ENCODE results near the gene PCCA.
"Not testable (repeated sequence)": the region's sequence is repeated elsewhere in the genome, so short reads cannot be mapped to it uniquely, and the experiment has no call there.

PCCA gene

GRCh38 chr13:100254002-100254401 is 165.1 kb downstream of the PCCA start:
- no peak for DNase-seq

DNA sequence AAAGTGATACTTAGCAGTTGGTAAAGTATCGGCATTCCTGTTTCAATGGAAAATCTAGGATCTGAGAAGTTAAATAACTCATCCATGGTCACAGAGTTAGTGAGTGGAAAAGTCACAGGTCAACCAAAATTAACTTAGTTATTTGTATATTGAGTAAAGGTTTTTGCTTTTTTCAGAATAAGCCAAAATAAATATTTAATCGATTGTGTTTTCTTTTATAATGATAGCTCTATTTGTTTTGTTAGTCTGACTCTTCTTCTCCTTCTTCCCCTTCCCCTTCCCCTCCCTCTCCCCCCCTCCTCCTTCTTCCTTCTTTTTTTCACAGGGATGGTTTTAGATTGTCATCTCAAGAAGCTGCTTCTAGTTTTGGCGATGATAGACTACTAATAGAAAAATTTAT is 173.5 kb downstream of the PCCA start:
- no peak for DNase-seq

- DNase-seq = no peak
Observed at GRCh38 chr13:100266026-100266425, 177.1 kb downstream of the PCCA start.

- no peak for DNase-seq
Observed at GRCh38 chr13:100269837-100270236, 180.9 kb downstream of the PCCA start.

GRCh38 chr13:100273138-100273537 is 184.2 kb downstream of the PCCA start:
- DNase-seq = no peak

- no peak for DNase-seq
Observed at GRCh38 chr13:100273552-100273951, 184.7 kb downstream of the PCCA start.

DNA sequence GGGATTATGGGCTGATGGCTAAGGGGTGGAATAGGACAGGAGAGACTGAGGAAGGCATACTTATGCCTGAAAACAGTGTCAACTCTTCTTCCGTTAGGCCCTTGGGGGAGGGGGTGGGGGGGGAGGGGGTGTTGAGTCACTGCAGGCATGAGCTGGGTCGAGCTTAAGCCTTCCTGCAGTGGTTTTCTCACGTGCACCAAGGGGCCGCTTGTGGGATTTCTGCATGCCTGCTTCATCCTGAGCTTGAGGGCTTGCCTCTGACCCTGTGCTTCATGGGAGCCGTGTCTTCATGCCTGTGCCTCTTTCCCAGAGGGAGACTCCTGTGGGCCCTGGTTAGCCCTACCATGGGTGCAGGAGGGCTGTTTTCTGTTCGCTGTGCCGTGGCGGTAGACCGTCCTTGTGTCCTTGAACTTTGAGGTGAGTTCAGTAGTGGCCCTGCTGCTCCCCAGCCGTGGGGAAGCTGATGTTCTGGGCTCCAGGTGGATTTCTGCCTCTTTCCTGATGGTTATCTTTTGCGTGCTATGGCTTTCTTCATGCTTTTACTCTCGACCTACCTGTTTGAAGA is 186.1 kb downstream of the PCCA start:
- DNase-seq = no peak

GRCh38 chr13:100275746-100276145 is 186.9 kb downstream of the PCCA start:
- no peak for DNase-seq

- DNase-seq = no peak
Observed at GRCh38 chr13:100280681-100281080, 191.8 kb downstream of the PCCA start.

DNA sequence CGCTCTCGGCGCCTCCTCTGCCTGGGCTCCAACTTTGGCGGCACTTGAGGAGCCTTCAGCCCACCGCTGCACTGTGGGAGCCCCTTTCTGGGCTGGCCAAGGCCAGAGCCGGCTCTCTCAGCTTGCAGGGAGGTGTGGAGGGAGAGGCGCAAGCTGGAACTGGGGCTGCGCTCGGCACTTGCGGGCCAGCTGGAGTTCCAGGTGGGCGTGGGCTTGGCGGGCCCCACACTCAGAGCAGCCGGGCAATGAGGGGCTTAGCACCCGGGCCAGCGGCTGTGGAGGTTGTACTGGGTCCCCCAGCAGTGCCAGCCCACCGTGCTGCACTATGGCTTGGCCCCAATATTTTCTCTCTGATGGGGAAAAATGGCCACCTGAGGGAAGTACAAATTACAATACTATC is 193.4 kb downstream of the PCCA start:
- DNase-seq = not testable (repeated sequence)

- DNase-seq = no peak
Observed at GRCh38 chr13:100290165-100290801, 201.4 kb downstream of the PCCA start.

GRCh38 chr13:100291624-100292023 is 202.7 kb downstream of the PCCA start:
- DNase-seq = no peak

GRCh38 chr13:100297413-100297812 is 208.5 kb downstream of the PCCA start:
- DNase-seq = no peak

GRCh38 chr13:100298116-100298681 is 209.3 kb downstream of the PCCA start:
- no peak for DNase-seq

DNA sequence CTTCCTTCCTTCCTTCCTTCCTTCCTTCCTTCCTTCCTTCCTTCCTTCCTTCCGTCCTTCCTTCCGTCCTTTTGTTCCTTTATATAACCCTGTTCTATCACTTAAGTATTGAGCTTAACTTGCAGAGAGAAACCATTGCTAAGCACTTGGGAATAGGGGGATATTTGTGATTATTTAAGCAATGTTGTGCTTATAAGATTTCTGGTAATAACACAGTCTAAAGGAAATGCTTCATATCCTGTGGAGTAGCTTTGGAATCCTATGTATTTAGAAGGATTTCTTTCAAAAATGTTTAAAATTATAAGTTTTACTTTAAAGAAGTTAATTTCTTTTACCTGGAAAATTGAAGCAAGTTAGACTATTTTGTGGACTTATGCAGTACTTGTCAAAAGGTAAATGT is 209.8 kb downstream of the PCCA start:
- DNase-seq = no peak

DNA sequence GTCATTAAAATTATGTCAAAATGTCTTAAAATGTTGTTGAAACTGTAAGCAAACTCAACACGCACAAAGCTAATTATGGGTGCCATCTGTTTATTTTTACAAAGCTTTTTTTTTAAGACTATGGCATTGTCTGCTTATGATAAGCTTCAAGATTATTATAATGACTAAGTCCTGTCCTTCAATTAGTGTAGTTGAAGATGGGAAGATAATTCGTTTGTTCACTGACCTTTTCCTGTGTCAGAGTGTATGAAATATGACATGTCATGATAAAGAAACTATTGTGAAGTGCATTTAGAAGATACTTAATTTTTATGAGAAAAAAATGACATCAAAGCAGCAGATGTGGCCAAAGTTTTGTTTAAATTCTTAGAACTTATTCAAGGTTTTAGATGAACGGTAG is 211.3 kb downstream of the PCCA start:
- DNase-seq = no peak

DNA sequence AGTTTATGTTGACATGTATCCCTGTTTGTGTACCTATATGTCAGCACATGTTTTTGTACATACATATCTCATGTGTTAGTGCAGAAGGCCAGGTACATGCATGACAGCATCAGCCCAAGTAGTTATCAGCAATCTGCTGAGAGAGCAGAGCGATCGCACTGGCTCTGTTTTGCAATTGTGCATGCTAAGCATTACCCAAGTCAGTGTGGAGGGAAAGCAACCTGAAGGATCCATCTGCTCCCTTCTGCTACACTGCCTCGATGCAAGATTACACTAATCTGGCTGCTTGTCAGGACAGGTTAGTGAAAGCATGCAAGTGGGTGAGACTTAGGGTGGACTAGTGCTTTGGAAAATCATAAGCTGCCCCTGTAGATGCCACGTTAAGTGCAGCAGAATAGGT is 211.8 kb downstream of the PCCA start:
- DNase-seq = no peak

DNA sequence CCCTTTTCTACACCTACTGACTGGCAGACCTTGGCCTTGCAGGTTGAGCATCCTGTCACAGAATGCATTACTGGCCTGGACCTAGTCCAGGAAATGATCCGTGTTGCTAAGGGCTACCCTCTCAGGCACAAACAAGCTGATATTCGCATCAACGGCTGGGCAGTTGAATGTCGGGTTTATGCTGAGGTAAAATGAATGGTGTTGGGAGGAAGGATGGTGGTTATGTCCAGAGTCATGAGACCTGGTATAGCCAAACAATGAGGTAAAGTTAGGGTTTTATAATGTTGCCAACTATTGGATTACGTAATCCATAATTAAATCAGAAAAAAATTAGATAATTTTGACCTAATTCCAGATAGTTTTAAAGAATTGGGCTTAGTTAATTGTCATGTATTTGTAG is 212.5 kb downstream of the PCCA start:
- peak; percentile 70 for DNase-seq

DNA sequence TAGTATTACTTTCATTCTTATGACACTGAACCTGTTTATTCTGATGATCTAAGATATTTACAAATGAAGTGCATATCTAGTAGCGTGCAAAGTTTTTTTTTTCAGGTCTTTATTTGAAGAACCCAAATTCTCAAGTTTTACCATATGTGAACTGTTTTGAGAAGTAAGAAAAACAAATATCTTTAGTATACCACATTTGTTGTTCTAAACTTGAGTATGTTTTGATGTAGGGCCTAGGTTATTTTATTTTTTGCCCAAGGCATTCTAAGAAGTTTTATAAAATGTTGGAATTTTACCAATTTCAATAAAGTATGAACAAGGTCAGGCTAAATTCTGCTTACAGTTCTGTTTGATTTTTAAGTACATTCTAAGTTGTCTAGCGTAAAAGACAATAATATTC is 213.5 kb downstream of the PCCA start:
- no peak for DNase-seq

- DNase-seq = no peak
Observed at GRCh38 chr13:100304229-100304628, 215.3 kb downstream of the PCCA start.

GRCh38 chr13:100305398-100305797 is 216.5 kb downstream of the PCCA start:
- DNase-seq = no peak

- DNase-seq = no peak
Observed at GRCh38 chr13:100306030-100306429, 217.1 kb downstream of the PCCA start.

DNA sequence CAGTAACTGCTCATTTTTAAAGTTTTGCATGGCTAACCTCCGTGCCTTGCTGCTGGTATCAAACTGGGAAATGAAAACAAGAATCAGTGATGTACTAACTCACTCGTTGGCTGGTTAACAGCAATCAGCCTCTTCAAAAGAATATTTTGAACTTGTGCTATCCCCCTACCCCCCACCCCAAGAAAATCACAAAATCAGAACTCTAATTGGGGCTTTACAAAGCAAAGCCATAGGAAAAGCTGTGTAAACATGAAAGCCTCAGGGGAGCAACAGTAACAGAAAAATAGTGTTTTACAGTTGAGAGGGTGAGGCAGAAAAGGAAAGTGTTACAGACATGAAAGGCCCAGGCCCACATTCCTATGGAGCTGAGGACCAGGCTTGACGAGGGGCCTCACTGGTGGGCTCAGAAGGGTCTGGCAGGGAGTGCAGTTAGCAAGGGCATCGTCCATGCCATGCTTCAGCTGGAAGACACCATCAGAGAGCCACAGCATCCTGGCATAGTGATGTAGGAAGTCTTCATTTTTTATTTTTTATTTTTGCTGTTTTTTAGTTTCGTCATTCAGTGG is 217.6 kb downstream of the PCCA start:
- no peak for DNase-seq

DNA sequence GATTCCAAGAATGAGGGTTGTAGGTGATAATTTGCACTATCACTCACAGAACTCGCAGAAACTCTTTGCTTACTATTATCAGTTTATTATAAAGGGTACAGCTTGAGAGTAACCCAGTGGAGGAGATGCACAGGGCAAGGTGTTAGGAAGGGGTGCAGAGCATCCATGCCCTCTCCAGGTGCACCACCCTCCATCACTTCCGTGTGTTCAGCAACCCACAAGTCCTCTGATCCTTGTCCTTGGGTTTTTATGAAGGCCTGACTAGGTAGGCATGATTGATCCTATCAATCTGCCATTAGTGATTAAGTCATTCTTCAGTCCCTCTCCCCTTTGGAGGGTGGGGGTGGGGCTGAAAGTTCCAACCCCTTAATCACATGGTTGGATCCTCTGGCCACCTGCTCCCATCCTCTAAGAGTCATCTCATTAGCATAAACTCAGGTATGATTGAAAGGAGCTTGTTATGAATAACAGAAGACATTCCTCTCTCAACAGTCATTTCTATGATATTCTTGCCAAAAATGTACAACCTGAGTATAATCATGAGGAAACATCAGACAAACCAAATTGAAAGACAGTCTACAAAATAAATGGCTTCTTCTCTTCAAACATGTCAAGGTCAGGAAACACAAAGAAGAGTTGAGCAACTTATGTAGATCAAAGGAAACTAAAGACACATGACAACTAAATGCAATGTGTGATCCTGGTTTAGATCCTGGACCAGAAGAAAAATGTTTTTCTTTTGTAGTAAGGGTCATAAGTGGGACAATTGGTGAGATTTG is 225.4 kb downstream of the PCCA start:
- no peak for DNase-seq

Measured in NCI-H1105 treated with DMSO at 0.1 percent for 48 hours (cell line).